Measurements from ENCODE around the gene MAPK6.

The MAPK6 gene

GRCh38 chr15:52107238-52107637 is 88.2 kb downstream of the MAPK6 start:
- DNase-seq: no peak

GRCh38 chr15:52109559-52110451 is 90.8 kb downstream of the MAPK6 start:
- no peak for DNase-seq

GRCh38 chr15:52111517-52112202 is 92.6 kb downstream of the MAPK6 start:
- DNase-seq: no peak

GRCh38 chr15:52112203-52112750 is 93.3 kb downstream of the MAPK6 start:
- DNase-seq: no peak

GRCh38 chr15:52113235-52113634 is 94.2 kb downstream of the MAPK6 start:
- DNase-seq: no peak

GRCh38 chr15:52113708-52114107 is 94.7 kb downstream of the MAPK6 start:
- DNase-seq: no peak

- no peak for DNase-seq
These were observed 95.4 kb downstream of the MAPK6 start for GRCh38 chr15:52114261-52115055.

- DNase-seq: no peak
These were observed 96.8 kb downstream of the MAPK6 start for GRCh38 chr15:52115598-52116427.
